ENCODE measurements around the gene CDS2. TPM values are rescaled to one million over a fixed set of nuclear protein-coding genes. Genes with fewer than 3 reads are reported as not detected.

The CDS2 gene
- total RNA-seq, 1 experiment from 2014 or later: 49.1 TPM

GRCh38 chr20:5119143-5119434 is 7.7 kb upstream of the CDS2 start (continued):
- TF ChIP-seq E2F1 (CRISPR knock-in tag; IDR thresholded peaks at IDR 0.05) (peak; percentile 97; the same call in 1 of the 2 replicates), IRF2 (CRISPR knock-in tag; IDR thresholded peaks at IDR 0.05; ENCODE audit: borderline replicate concordance, low read depth) (peak; percentile 72; the same call in 1 of the 2 replicates), CBFB (CRISPR knock-in tag; IDR thresholded peaks at IDR 0.05; ENCODE audit: low read depth) (0 out of 2 replicates have a peak, but pooled peaks have one; percentile 88), SOX15 (CRISPR knock-in tag; IDR thresholded peaks at IDR 0.05) (no peak), NR1H2 (CRISPR knock-in tag; IDR thresholded peaks at IDR 0.05) (0 out of 2 replicates have a peak, but pooled peaks have one; percentile 61), USF1 (CRISPR knock-in tag; IDR thresholded peaks at IDR 0.05) (no peak; the same call in 1 of the 2 replicates), SMAD3 (CRISPR knock-in tag; IDR thresholded peaks at IDR 0.05; ENCODE audit: borderline replicate concordance) (peak; percentile 91), NR2C2 (CRISPR knock-in tag; IDR thresholded peaks at IDR 0.05) (peak; percentile 83), ZNF317 (CRISPR knock-in tag; IDR thresholded peaks at IDR 0.05; ENCODE audit: borderline replicate concordance, low read depth) (0 out of 2 replicates have a peak, but pooled peaks have one; percentile 61), PRDM15 (CRISPR knock-in tag; IDR thresholded peaks at IDR 0.05) (peak; percentile 65), ZNF671 (CRISPR knock-in tag; IDR thresholded peaks at IDR 0.05) (no peak), ZNF281 (CRISPR knock-in tag; IDR thresholded peaks at IDR 0.05) (peak; percentile 78; the same call in 1 of the 2 replicates), ZNF423 (CRISPR knock-in tag; IDR thresholded peaks at IDR 0.05) (no peak), USF2 (CRISPR knock-in tag; IDR thresholded peaks at IDR 0.05) (0 out of 2 replicates have a peak, but pooled peaks have one; percentile 17), SMAD4 (CRISPR knock-in tag; IDR thresholded peaks at IDR 0.05) (peak; percentile 96), GTF2I (CRISPR knock-in tag; conservative IDR thresholded peaks at IDR 0.05) (no peak), STAT6 (CRISPR knock-in tag; conservative IDR thresholded peaks at IDR 0.05; ENCODE audit: low read depth) (peak; percentile 83; the same call in 1 of the 2 replicates), NFYB (CRISPR knock-in tag; conservative IDR thresholded peaks at IDR 0.05; ENCODE audit: low read depth) (no peak), PRRX2 (CRISPR knock-in tag; IDR thresholded peaks at IDR 0.05) (no peak), ZMAT4 (CRISPR knock-in tag; IDR thresholded peaks at IDR 0.05) (no peak), FOXP4 (CRISPR knock-in tag; IDR thresholded peaks at IDR 0.05) (peak; percentile 96), ZNF512 (CRISPR knock-in tag; IDR thresholded peaks at IDR 0.05; ENCODE audit: borderline replicate concordance) (no peak), TCF7 (CRISPR knock-in tag; IDR thresholded peaks at IDR 0.05; ENCODE audit: low read depth) (peak; percentile 93)
